ENCODE results near the gene C7orf33.

- TF ChIP-seq, protein P1, sequence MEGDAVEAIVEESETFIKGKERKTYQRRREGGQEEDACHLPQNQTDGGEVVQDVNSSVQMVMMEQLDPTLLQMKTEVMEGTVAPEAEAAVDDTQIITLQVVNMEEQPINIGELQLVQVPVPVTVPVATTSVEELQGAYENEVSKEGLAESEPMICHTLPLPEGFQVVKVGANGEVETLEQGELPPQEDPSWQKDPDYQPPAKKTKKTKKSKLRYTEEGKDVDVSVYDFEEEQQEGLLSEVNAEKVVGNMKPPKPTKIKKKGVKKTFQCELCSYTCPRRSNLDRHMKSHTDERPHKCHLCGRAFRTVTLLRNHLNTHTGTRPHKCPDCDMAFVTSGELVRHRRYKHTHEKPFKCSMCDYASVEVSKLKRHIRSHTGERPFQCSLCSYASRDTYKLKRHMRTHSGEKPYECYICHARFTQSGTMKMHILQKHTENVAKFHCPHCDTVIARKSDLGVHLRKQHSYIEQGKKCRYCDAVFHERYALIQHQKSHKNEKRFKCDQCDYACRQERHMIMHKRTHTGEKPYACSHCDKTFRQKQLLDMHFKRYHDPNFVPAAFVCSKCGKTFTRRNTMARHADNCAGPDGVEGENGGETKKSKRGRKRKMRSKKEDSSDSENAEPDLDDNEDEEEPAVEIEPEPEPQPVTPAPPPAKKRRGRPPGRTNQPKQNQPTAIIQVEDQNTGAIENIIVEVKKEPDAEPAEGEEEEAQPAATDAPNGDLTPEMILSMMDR (IDR thresholded peaks at IDR 0.05; ENCODE audit: low read length): no peak
- no peak for TF ChIP-seq EZH2 (IDR thresholded peaks at IDR 0.05; ENCODE audit: borderline replicate concordance, low read length)
Observed at GRCh38 chr7:148589640-148590039, 926 bp upstream of the C7orf33 start.
